ENCODE data around the gene RHBDL2. TPM values are rescaled to one million over a fixed set of nuclear protein-coding genes. Genes with fewer than 3 reads are reported as not detected.

Gene RHBDL2
- not detected in 2 replicates for total RNA-seq (2011; cell fraction: chromatin; rRNA removed; ENCODE audit: low replicate concordance)
- not detected in 2 replicates for total RNA-seq (2011; cell fraction: nucleolus; rRNA removed)
- not detected in 2 replicates for total RNA-seq (2011; cell fraction: nucleoplasm; rRNA removed)
- total RNA-seq (2014; rRNA removed) (not detected in 2 replicates), total RNA-seq (2014; rRNA removed; fragmentation: Illumina TruSeq; extraction: Trizol) (not detected in 2 replicates), total RNA-seq (2015; rRNA removed; fragmentation: Illumina TruSeq; extraction: Trizol) (not detected in 2 replicates), total RNA-seq (2021) (not detected in 2 replicates), polyA plus RNA-seq (2011; rRNA removed) (not detected in 2 replicates), polyA plus RNA-seq (2014; fragmentation: Illumina TruSeq; extraction: Trizol) (not detected in 2 replicates), polyA plus RNA-seq (2014; fragmentation: Nextera tagmentation; extraction: Ambion mirVana) (not detected), polyA plus RNA-seq (2014; rRNA removed) (not detected in 2 replicates), polyA minus RNA-seq (2011; rRNA and poly(A)+ RNA removed) (not detected in 2 replicates), Bru-seq, nascent RNA (percentile 7 among the genes with signal in this experiment), BruChase-seq, experiment 1, labeled RNA remaining after a 2-hour chase (percentile 2 among the genes with signal in this experiment), BruChase-seq, experiment 2, labeled RNA remaining after a 6-hour chase (percentile 8 among the genes with signal in this experiment)
- not detected in 2 replicates for polyA plus RNA-seq (2011; cell fraction: cytosol; rRNA removed)
- not detected in 2 replicates for polyA plus RNA-seq (2011; cell fraction: nucleus; rRNA removed)
- polyA plus RNA-seq (2012), result 0.07 and 0.28 TPM in 2 replicates
- not detected in 2 replicates for polyA minus RNA-seq (2011; cell fraction: cytosol; rRNA and poly(A)+ RNA removed)
- not detected in 2 replicates for polyA minus RNA-seq (2011; cell fraction: nucleus; rRNA and poly(A)+ RNA removed)
- long read RNA-seq, experiment 1, result 0 reads
- long read RNA-seq, experiment 2, result 0 reads
- long read RNA-seq, experiment 3, result 0 reads

GRCh38 chr1:38941527-38942019 lies at the start of gene RHBDL2:
TSS of gene RHBDL2 (minus strand) at chr1:38941830. CDS start at chr1:38919212, 22,618 bp downstream.
- FAIRE-seq, result no peak
- no peak within 1 kb of the TSS for H3K4me3 ChIP-seq
- TF ChIP-seq RBFOX2 (IDR thresholded peaks at IDR 0.05; ENCODE audit: low read depth, low read length) (no peak), BMI1 (IDR thresholded peaks at IDR 0.05; ENCODE audit: low read length) (no peak), FOXK1 (CRISPR knock-in tag; IDR thresholded peaks at IDR 0.05; ENCODE audit: borderline replicate concordance) (no peak), E2F6 (IDR thresholded peaks at IDR 0.05; ENCODE audit: borderline replicate concordance in 1 of 2, extremely low read depth in 1 of 2, insufficient read depth in 1 of 2, insufficient read length in 1 of 2, low read depth in 1 of 2, low read length in 1 of 2, poor library complexity in 1 of 2, severe bottlenecking in 1 of 2) (no peak), NEUROD1 (IDR thresholded peaks at IDR 0.05; ENCODE audit: borderline replicate concordance, low read depth, low read length, partially characterized antibody) (no peak), ZKSCAN3 (CRISPR knock-in tag; IDR thresholded peaks at IDR 0.05) (no peak), TBP (optimal IDR thresholded peaks at IDR 0.05; ENCODE audit: low read depth, low read length) (no peak)

More at GRCh38 chr1:38941527-38942019, at the start of gene RHBDL2:
- Histone ChIP-seq H3K4me2 (ENCODE audit: insufficient read depth, low read length) (peak within 1 kb of the TSS; percentile 9; the same call in 1 of the 2 replicates), H3K9ac (ENCODE audit: insufficient read depth in 1 of 2, low read depth in 2 of 2, low read length in 2 of 2) (peak within 1 kb of the TSS in 1 of 2 experiments; percentile 41; a peak in 2 of 4 replicates), H3K79me2 (ENCODE audit: control insufficient read depth, insufficient read depth, low read length) (no peaks in the 10 kb centered on the region), H3K27ac (ENCODE audit: extremely low read depth, low read depth, low read length) (no peak within 1 kb of the TSS), H3K9me1 (ENCODE audit: control insufficient read depth, insufficient read depth, low read length) (no peaks in the 10 kb centered on the region), H3K9me3 (replicated peaks; ENCODE audit: control insufficient read depth, insufficient read depth, low read depth, low read length) (no peaks in the 10 kb centered on the region), H2AFZ (ENCODE audit: low read depth, low read length) (0 out of 2 replicates have a peak within 1 kb of the TSS, but pooled peaks have one; percentile 35), H3K27me3 (ENCODE audit: control insufficient read depth in 2 of 2, insufficient read depth in 2 of 2, low read length in 2 of 2) (no peaks in the 10 kb centered on the region; a peak in 1 of 5 replicates), H3K4me1 (replicated peaks in 1 of 2; ENCODE audit: control insufficient read depth in 2 of 2, insufficient read depth in 2 of 2, low read length in 2 of 2) (peaks cover 2 to 7% of the 10 kb centered on the region in 2 experiments; a peak in 3 of 5 replicates), H3K36me3 (ENCODE audit: control insufficient read depth, insufficient read depth, low read length) (no peaks in the 10 kb centered on the region), H4K20me1 (replicated peaks; ENCODE audit: control insufficient read depth, insufficient read depth, low read length) (no peaks in the 10 kb centered on the region)
- peak; percentile 39 for ATAC-seq
- POLR2A ChIA-PET, result interaction anchor here (0.6 to 1.9 kb wide), 5 partner anchors 9 to 157 kb away, joined by 3 to 6 read pairs (median 3); partner anchors contain the start of gene NDUFS5
- BruUV-seq (replicated peaks), result no TSS peak
- CTCF ChIA-PET (ENCODE audit: low intra/inter-chr PET ratio), result no interaction called here
- WGBS (ENCODE audit: insufficient coverage, low coverage, missing lambda C conversion rate), result 35% methylated on average over 14 of the region's 14 CpGs
- in situ Hi-C loops (cut with MboI) (no loop called here), intact Hi-C loops (cut with micrococcal nuclease) (no loop called here)
- no peak for DNase-seq (ENCODE audit: extremely low read depth in 1 of 4, low spot score in 3 of 4)

Data from K562 (cell line).